Activated CD4-positive, CD25-positive, alpha-beta regulatory T cell (primary cell): ENCODE results near the gene CST3.
"Not testable (repeated sequence)": the region's sequence is repeated elsewhere in the genome, so short reads cannot be mapped to it uniquely, and the experiment has no call there.

Experiments used
- DNase-seq, 4 experiments: peaks; one replicate each; lab custom pipeline; 2025; lab: John Stamatoyannopoulos, UW

Gene CST3

DNA sequence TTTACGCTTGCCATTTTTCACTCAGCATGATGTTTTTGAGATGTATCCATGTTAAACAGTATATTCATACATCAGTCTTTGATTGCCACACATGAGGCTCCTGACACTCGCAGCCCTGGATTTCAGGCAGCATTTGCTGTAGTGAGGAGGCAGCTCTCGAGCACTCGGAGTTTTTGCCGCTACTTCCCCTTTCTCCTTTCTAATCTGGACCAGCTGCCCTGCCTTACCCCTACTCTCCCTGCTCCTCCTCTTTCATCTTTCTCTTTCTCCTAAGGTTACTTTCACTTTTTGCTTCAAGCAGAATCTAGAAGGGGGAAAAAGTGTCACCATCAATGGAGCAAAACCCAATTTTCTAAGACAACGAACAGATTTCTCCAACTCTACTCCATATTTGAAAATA lies 5.9 kb upstream of the CST3 start:
- no peak for DNase-seq

DNA sequence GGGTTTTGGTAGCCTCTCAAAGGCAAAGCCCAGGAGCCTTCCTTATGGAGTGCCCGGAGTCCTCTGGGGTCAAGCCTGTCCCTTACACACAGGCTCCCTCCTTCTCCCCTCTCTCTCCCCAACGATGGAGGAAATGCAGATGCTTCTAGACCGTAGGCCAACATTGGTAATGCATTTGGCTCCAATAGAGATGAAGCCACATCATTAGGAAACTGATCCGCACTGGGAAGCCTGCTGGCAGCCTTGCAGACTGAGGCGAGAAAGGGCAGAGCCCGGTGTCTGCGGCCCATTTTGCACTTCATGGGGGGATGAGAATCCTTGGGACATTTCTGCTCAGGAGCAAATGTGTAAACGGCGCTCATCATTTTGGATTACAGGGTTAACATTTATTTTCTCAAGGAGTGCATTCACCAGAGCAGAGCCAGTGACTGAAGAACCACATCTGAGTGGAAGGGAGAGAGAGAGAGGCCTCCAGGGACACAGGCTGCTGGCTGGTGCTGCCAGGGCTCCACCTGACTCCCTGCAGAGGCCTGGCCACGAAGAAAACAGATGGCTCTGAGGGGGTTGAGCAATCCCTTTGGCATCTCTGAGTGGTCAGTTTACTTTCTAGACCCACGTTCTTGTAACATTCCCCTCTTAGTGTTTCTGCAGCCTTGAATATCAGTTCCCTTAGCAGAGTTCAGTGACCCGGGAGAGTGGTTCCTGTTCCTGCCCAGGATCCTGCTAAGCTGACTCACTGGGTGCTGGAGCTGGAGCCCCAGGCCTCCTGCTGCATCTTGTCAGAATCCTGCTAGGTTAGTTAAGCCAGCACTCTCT lies 4.4 kb upstream of the CST3 start:
- DNase-seq, result no peak

DNA sequence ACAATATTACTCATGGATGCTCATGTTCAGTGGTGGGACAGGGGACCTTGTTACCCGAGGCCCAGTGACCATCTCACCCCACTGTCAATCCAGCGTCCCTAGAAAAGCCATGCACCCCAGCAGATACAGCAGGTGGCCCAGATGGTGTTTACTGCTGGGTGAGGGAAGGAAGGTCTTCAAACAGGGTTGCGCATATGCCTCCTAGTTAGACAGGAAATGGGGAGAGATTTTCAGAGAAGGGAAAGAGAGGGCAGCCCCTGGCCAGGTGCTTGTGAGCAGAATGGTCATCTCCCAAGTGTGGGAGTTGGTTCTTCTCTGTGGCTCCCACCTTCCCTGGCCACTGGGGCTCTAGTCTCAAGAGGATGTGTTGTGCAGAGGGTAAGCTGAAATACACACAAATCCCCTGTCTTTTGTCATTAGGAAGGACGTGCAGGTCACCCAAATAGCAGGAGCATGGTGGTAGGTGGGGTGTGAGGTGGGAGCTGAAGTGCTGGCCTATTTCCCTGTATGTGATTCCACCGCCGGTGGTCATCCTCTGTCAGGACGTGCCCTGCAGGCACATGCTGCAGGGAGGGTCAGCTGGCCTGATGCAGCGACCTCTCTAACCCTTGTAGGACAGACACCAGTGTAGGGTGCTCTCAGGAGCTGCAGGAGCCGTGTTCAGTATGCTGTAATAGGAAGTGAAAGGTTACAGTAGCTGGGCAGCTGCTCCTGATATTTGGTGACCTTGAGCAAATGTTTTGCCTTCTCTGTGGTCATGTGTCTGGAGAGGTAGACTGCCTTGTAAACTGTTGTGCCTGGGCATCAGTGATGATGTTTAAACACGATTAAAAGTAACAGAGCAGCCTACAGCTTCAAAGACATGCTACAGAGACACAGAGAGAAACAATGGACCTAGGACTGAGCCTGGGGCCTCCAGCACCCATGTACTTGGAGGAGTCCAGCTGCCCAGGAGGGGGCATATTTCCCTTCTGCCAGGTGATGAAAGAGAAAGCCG lies 3.2 kb upstream of the CST3 start:
- DNase-seq, result no peak

DNA sequence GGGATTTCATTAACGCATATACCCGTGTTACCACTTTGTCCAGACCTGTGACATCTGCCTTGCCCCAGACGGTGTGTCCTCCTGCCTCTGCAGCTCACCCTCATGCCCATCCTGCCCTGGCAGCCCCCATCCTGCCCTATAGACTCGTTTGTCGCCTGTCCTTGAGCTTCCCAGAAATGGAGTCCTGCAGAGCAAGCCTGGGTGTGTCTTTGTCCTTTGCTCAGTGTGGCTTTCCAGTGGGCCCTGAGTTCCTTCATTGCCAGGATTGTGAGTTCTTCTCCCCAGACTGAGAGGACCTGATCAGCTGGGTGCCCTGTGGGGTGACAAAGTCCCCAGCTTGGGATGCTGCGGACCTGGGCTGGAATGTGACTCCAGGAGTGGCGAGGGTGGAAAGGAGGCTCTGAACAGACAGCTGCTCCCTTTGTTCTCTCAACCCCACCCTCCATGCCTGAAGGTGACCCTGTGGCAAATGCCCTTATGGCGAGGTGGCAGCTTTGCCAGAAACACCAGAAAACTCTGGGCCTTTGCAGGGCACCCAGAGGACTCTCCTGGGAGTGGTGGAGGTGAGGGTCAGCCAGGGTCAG lies 2.4 kb upstream of the CST3 start:
- DNase-seq, result no peak

DNA sequence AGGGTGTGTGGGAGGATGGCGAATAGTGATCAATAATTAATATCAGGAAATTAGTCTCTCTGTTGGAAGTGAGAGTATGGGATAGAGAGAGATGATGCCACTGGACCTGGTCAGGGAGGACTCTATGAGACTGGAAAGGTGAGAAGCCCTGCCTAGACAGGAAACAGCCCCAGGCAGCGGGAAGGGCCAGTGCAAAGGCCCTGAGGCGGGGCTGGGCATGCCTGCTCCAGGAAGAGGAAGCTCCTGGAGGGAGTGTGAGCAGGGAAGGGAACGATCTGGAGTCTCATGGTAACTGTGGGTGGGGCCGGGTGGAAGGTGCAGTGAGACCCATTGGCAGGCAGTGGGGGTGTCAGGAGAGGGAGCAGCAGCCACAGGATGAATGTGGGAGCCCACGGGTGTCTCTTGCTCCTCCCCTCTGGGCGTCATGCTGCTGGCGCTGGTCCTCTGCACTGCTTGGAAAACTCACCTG lies 1.8 kb upstream of the CST3 start:
- no peak for DNase-seq

DNA sequence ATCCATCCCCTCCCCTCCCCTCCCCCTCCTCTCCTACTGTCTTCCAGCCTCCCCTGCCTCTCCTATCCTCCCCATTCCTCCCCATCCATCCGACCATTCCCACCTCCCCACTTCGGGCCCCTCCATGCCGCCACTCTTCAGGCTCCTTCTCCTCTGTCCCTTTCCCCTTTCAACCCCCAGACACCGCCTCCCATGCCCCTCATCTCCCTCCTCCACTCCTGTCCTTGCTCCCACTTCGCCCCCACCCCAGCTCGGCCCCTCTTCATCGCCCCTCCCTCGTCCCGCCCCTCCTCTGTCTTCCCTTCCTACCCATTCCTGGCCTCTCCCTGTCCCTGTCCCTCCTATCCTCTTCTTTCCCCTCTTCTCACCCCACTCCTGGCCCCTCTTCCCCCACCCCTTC lies 554 bp upstream of the CST3 start:
- DNase-seq, result no peak

DNA sequence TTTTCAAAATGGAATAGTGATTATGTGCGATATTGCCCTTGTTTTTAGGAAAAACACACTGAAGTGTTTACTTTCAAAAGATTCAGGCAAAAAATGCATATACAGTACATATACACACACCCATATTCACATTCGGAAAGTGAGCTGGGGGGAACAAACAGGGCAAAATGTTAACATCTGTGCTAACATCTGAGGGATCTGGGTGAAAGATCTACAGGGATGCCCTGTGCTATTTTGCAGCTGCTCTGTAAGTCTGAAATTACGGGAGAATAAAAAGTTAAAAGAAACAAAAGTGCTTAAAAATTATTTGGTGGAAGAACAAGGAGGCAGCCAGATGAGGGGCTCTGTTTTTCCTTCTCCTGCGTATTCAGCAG lies 860 bp downstream of the CST3 start:
- no peak for DNase-seq

DNA sequence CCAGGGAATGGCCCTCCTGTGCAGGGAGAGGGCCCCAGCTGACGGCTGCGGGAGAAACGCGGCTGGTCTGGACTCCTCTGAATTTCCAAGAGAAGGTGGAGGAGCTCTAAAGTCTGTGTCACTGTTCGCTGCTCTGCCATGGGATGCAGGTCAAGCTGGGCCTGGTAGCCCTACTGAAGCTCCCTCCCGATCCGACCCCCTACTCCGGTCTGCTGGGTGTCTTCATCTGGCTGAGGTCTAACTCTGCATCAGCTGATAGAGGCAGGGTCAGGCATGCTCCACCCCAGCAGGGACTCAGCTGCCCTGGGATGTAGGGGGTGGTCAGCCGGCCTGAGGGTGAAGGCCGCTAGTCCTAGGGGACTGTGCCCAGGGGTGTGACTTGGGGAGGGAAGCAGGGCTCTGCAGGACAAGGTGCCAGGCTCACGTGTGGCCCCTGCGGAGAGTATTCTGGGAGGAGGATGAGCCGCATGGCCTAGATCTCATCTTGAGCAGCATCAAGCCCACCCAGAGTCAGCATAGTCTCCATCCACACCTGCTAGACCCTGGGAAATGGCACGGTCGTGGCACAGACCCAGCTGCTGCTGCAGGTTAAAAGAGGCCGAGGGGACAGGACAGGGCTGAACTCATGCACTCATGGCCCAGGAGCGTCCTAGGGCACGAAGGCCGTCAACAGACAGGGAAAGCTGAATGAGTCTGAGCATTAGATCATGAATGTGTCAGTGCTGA lies 1.4 kb downstream of the CST3 start:
- DNase-seq, result no peak

DNA sequence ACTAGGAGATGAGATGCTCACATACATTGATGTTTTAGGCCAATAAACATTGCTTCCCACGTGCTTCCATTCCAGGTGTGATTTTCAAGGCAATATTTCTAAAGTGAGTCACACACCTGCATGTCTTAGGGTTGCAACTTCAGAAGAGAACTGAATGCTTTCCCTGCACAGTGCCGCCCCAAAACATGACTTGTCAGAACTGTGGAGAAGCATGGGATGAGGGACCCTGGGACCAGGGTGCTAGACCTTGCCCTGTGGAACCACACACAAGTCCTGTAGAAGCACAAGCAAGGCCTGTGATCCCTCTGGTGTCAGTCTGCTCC lies 2.0 kb downstream of the CST3 start:
- not testable (repeated sequence) for DNase-seq

DNA sequence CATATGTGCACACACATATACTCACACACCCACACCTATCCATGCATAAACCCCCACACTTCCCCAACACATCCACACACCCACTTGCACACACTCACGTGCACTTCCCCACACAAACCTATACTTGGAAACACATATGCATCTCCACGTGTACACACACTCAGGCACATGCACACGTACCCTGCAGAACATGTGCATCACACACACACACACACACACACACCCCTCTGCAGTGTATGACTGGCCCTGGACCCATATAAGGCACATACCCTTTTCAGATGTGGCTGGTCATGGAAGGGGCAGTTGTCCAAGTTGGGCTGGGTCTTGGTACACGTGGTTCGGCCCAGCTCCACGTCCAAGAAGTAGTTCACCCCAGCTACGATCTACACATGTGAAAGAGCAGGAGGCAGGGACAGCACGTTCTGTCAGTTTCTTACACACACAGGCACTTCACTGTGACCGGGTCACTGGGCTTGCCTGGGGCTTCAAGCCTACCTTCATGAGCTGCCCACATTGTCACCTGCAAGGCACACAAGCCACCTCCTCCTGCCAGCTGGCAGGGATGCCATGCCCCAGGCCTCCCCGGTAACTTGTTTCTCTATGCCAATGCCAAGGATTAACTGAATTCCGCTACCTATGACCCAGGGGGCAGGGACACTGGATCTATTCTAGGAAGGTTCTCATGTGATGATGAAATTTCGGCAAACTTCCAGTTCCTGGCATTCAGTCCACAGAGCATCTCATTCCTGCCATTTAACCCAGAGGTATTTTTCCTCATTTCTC lies 2.6 kb downstream of the CST3 start:
- no peak for DNase-seq

DNA sequence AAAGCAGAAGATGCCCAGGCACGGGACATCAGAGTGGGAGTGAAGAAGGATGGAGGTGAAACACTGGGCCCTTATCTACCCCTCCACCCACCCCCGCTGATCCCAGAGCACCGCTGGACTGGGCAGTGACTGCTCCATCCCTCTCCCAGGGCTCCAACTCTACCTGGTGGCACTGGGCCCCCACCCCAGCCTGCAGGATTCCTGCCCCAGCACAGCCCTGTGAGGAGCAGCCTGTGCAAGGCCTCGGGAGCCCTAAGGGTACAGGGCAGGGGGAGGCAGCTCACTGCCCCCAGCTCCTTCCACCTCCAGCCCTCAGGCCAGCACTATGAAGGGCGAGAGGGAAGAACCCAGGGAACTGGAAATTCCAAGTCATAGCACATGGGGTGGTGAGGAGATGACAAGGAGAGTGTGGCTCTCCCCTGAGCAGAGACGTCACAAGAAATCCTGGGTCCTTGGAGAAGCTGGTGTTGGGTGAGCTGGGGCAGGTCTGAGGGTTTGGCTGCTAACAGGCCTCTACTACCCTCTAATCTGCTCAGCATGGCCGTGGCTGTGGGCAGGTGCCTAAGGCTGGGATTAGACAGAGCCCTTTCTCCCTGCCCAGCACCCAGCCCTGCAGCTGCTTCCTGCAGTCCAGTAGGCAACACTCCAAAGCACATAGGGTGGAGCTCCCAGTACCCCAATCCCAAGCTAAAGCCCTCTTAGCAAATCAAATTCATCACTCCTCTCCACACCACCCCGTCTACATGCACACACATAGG lies 3.5 kb downstream of the CST3 start:
- no peak for DNase-seq

DNA sequence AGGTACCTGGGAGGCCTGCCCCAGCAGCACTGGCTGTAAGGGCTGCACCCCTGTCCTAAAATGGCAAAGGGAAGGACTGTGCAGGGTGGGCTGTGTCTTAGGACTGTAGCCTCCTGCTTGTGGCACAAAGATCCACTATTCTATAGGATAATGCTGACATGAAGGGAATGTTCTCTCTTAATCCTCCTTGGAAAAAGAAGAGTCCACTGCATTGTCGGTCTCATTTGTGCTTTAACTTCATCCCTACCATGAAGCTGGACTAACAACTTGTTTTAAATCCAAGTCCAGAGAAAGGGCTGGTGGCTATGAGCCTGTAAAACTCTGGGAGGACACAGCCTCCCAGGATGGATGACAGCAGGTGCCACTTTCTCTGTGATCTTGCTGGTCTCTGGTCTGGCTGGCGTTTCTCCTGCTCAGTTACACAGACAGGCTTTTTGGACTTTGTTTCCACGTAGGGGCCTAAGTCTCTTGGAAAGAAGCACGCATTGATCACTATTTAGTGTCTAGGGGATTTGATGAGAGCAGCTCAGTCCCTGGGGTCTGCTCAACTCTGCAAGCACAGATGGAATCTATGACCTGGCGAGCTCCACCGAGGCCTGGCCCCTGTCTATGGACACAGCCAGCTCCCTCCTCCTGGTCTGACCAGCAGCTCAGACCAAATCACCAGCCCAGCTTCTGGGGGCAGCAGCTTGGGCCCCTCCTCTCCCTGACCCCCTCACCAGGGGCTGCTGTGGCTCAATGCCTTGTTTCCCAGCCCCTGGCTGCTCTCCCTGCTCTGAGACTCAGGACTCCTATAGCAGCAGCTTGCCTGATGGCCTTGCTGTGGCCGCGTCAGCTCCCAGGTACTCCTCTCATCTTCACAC lies 4.8 kb downstream of the CST3 start:
- no peak for DNase-seq

DNA sequence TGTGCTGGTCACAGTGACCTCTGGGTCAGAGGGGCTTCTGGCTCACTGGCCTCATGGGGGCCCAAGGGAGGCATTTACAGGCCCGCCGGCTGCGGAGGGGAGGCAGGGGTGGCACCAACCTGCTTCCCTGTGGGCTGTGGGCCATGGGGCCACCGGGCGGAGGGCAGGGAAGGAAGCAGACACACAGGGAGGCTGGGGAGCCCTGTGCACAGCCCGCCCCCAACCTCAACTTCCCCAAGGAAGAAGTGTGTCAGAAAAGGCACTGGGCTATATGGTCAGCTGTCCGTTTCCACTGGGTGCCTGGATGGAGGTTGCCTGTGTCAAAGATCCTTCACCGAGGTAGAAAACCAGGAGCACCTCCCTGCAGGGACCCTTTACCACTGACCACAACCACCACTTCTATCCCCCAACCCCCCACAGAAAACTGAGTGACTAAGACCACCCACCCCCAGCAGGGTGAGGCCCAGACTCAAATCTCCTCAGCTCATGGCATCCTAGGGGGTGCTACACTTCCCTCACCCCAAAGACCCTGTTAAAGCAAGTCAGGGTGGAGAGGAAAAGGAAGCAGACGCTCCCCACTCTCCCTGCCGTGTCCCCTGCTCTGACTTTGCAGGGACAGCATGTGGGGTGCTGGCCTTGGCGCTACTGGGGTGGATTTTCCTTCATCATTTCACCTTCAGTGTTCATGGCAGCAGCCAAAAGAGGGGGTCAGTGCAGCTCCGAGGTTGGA lies 5.6 kb downstream of the CST3 start:
- no peak for DNase-seq

DNA sequence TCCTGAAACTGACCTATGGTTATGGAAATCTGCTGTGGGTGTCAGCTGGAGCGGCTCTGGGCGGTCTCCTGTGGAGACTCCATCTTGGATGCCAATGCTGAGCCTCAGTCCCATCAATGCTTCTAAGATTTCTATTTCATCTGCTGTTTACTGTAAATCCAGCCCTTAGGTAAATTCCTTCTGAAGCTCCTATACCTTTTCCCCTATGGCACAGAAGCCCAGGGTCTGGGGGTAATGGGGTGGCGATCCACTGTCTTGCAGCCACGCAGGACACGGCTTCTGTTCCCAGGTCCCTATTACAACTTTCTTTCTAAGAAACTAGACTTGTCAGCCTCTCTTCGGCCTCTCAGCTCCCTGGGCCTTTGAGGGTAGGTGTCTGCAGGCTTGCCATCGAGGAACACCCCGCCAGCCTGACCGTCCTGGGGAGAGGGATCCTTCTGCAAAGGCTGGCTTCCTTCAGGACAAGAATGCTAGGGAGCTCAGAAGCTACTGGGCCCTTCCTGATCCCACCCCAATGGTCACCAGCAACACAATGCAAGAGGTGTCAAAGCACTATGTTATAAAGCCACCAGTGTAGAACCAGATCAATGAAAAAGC lies 6.4 kb downstream of the CST3 start:
- DNase-seq, result no peak

DNA sequence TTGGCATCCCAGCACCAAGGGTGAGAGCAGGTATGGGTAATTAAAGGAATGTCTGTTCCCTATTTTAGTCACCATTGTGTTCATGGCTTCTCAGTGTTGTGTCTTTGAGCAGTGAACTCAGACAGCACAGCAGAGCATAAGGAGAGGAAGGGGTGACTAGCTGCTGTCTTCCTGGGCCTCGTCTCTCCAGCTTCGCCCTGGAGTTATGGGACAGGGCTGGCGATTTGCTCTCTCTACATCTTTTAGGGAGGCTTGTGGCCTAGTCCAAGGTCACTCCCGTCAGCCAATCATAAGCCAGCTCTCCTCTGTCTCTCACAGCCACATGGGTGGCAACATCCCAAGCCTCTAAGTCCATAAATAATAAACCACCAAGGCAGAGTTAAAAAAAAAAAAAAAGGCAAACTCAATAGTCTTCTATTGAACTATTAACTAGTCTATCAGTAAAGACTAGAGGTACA lies 7.3 kb downstream of the CST3 start:
- no peak for DNase-seq

DNA sequence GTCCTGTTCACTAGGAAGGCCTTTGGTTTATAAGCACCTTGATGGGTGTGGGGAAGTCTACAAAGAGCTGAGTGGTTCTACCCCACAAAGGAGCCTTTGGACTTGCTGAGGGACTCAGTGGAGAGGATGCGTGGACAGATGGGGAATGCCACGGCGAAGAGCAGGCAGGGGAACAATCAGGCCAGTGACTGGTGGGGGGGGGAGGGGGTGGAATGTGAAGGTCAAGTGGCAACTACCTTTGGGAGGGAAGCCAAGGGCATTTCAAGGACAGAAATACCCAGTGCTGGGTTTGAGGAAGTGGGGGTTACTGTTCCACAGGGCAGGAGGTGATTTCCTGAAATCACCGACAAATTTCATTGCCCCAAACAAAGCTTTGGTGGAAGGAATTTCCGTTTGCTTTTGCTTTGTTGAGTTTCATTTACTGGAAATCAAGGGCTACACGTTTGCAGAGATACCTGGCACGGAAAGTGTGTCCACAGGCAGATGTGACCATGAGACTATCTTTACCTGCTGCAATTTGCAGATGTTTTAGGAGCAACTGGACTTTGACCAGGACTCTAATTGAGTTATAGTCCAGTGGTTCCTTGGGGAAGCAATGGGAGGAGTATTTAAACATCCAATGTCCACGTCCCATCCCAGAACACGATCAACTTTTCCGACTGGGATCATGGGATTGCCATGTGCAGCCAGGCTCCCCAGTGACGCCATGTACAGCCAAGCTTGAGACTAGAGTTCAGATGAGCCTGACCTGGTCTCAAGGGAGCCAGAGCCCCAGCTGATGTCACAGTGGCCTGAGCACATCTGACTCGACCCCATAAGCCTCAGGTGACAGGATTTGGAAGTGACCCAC lies 8.0 kb downstream of the CST3 start:
- no peak for DNase-seq

DNA sequence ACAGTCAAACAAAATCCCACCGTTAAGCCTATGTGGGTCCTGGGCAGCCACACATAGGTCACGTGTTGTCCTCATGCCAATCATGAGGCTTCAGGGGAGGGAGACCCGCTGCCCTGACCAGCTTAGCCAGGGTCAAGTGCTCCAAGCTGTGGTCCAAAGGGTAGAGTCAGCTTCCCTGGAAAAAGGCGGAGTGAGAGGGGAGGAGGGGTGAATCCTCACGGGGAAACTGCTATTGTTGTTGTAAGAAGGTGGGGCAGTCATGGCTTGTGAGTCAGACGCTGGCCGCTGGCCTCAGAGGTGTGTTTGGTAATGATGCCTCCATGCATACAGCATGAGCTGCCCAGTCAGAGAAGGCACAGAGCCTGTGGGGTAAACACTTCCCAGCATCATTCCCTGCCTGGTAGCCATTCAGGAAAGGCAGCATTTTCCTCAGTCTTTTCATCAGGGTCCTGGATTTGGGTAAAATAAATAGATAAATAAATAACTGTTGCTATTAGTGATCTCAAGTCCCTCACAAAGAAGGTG lies 8.7 kb downstream of the CST3 start:
- no peak for DNase-seq
